Measurements from ENCODE around the gene SETD2.

- TF ChIP-seq CTCF (IDR thresholded peaks at IDR 0.05; ENCODE audit: low read depth, low read length, missing input control) (no peak), RAD21 (IDR thresholded peaks at IDR 0.05) (no peak), SP1 (IDR thresholded peaks at IDR 0.05) (no peak), ZBTB33 (IDR thresholded peaks at IDR 0.05) (no peak), GABPA (IDR thresholded peaks at IDR 0.05 in 1 of 2, conservative IDR thresholded peaks at IDR 0.05 in 1 of 2) (no peak), YY1 (IDR thresholded peaks at IDR 0.05) (no peak), REST (IDR thresholded peaks at IDR 0.05) (no peak)
Measured at GRCh38 chr3:47158208-47158607, 5.7 kb downstream of the SETD2 start.
